NT2/D1 (cell line): ENCODE measurements around the gene KCTD10.

ENCODE experiments used
- DNase-seq: peaks from one replicate; pipeline ENCODE4 v3.0.0-alpha.2; 2011; ENCODE audit warnings: low read depth, low spot score
- H3K27me3 ChIP-seq: 2 replicates; pipeline ENCODE4 v1.6.0; 2011; ENCODE audit warnings: mild to moderate bottlenecking; ENCODE audit not compliant: insufficient read length, insufficient read depth
- H3K36me3 ChIP-seq: 2 replicates; pipeline ENCODE4 v1.6.1; 2011; ENCODE audit warnings: mild to moderate bottlenecking, low read length, mixed read lengths; ENCODE audit not compliant: insufficient read depth, insufficient read length
- H3K4me1 ChIP-seq: 2 replicates; pipeline ENCODE4 v1.5.1; 2011; ENCODE audit not compliant: insufficient read depth, insufficient read length
- H3K4me3 ChIP-seq: 2 replicates; pipeline ENCODE4 v1.5.1; 2011; ENCODE audit warnings: low read depth; ENCODE audit not compliant: insufficient read length
- H3K9ac ChIP-seq: 2 replicates; pipeline ENCODE4 v1.6.0; 2011; ENCODE audit warnings: low read depth; ENCODE audit not compliant: insufficient read length
- H3K9me3 ChIP-seq: 2 replicates; pipeline ENCODE4 v1.5.1; 2011; ENCODE audit warnings: mild to moderate bottlenecking, low read length; ENCODE audit not compliant: insufficient read depth
- SUZ12 ChIP-seq: IDR thresholded peaks from 2 replicates; pipeline ENCODE4 v1.6.1; 2011; ENCODE audit not compliant: insufficient read length, insufficient read depth; ENCODE audit errors: extremely low read depth
- YY1 ChIP-seq: IDR thresholded peaks from 2 replicates; pipeline ENCODE4 v1.6.1; 2011; ENCODE audit not compliant: insufficient read length, insufficient read depth
- ZNF274 ChIP-seq: IDR thresholded peaks from 2 replicates; pipeline ENCODE4 v1.6.1; 2011; ENCODE audit warnings: mild to moderate bottlenecking, low read depth, low read length

KCTD10 gene

GRCh38 chr12:109473006-109473405 lies 4.1 kb downstream of the KCTD10 start:
- Histone ChIP-seq H3K9ac (no peak overlapping the region), H3K4me3 (no peak overlapping the region), H3K36me3 (peaks cover 75% of the 10 kb centered on the region), H3K9me3 (no peaks in the 10 kb centered on the region), H3K4me1 (peaks cover 4% of the 10 kb centered on the region), H3K27me3 (no peaks in the 10 kb centered on the region)
- no peak for DNase-seq
- TF ChIP-seq ZNF274, result no peak
- no peak for TF ChIP-seq SUZ12
- no peak for TF ChIP-seq YY1

DNA sequence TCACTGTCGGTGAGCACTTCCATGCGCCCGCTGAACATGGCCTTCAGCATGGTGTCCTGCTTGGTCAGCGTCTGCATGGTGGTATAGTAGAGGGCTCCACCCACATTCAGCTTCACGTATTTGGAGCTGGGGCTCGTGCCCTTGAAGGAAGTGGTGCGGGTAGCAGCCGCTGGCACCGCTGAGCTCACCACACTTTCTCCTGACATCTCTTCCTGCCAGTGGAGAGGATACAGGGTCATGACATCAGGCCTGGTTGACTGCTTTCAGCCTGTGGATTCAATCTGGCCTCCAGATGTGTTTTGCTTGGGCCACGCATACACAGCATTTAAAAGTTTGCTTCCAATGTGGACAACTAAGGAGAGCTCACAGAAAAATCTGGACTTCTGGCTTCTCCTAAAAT lies 7.6 kb downstream of the KCTD10 start:
- no peak overlapping the region for H3K4me3 ChIP-seq
- TF ChIP-seq SUZ12 (no peak), ZNF274 (no peak), YY1 (no peak)
- no peaks in the 10 kb centered on the region for H3K9me3 ChIP-seq
- H3K4me1 ChIP-seq, result peaks cover 18% of the 10 kb centered on the region
- H3K36me3 ChIP-seq, result peaks cover 93% of the 10 kb centered on the region
- DNase-seq, result no peak
- no peak overlapping the region for H3K9ac ChIP-seq
- H3K27me3 ChIP-seq, result no peaks in the 10 kb centered on the region

DNA sequence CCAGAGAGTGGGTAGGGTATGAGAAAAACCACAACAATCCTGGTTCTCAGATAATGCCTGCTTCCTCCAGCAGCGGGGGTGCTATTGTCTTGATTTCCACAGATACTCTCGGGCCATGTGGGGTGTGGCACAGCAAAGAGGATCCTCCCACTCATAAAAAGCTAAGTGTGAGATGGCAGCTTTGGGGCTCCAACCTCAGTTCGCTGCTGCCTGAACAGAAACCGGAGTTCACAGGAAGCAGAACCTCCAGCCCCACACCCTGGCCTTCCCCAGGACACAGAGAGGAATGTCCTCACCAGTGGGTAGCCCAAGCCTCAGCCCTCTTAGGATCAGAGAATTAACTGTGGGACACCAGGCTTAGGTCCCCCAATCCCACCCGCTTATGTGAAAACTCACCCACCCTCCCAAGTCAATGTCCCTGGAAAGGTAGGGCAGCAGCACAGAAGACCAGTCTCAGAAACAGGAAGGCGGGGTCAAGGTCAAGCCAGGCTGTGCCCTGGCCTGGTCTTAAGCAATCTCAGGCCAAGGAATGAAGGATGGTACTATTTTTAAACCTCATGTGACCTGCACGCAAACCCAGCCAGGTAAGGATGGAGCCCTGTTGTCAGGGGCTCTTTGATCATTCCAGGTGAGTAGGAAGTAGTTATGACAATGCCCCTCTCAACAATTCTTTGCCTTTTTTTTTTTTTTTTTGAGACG lies 9.0 kb downstream of the KCTD10 start:
- DNase-seq, result no peak
- peaks cover 82% of the 10 kb centered on the region for H3K36me3 ChIP-seq
- no peaks in the 10 kb centered on the region for H3K27me3 ChIP-seq
- H3K4me3 ChIP-seq, result no peak overlapping the region
- H3K4me1 ChIP-seq, result peaks cover 22% of the 10 kb centered on the region
- TF ChIP-seq SUZ12 (no peak), ZNF274 (no peak), YY1 (no peak)
- H3K9me3 ChIP-seq, result no peaks in the 10 kb centered on the region
- H3K9ac ChIP-seq, result no peak overlapping the region

DNA sequence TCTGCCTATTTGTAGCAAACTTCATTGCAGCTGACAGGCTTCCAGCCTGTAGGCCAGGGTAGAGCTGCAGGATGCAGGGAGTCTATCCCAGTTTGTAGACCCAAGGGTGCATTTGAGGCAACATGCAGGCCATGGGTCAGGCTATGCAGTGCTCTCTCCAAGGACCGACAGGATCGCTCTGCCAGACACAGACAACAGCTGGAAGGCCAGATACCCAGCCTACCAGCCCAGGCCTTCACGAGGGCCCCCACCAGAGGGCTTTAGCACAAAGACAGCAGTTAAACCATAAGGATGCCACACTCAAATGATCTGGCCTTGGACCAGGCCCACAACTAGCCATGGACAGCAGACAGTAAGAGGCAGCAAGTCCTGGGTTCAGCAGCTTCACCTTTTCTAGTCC lies 10.3 kb downstream of the KCTD10 start:
- Histone ChIP-seq H3K4me3 (no peak overlapping the region), H3K4me1 (peaks cover 25% of the 10 kb centered on the region), H3K36me3 (peaks cover 76% of the 10 kb centered on the region), H3K9me3 (no peaks in the 10 kb centered on the region), H3K27me3 (no peaks in the 10 kb centered on the region), H3K9ac (no peak overlapping the region)
- DNase-seq, result no peak
- no peak for TF ChIP-seq SUZ12
- no peak for TF ChIP-seq ZNF274

GRCh38 chr12:109466305-109466704 lies 10.8 kb downstream of the KCTD10 start:
- Histone ChIP-seq H3K4me3 (no peak overlapping the region), H3K9me3 (no peaks in the 10 kb centered on the region), H3K4me1 (peaks cover 30% of the 10 kb centered on the region), H3K9ac (no peak overlapping the region), H3K36me3 (peaks cover 73% of the 10 kb centered on the region), H3K27me3 (no peaks in the 10 kb centered on the region)
- no peak for DNase-seq
- TF ChIP-seq SUZ12 (no peak), ZNF274 (no peak), YY1 (no peak)

DNA sequence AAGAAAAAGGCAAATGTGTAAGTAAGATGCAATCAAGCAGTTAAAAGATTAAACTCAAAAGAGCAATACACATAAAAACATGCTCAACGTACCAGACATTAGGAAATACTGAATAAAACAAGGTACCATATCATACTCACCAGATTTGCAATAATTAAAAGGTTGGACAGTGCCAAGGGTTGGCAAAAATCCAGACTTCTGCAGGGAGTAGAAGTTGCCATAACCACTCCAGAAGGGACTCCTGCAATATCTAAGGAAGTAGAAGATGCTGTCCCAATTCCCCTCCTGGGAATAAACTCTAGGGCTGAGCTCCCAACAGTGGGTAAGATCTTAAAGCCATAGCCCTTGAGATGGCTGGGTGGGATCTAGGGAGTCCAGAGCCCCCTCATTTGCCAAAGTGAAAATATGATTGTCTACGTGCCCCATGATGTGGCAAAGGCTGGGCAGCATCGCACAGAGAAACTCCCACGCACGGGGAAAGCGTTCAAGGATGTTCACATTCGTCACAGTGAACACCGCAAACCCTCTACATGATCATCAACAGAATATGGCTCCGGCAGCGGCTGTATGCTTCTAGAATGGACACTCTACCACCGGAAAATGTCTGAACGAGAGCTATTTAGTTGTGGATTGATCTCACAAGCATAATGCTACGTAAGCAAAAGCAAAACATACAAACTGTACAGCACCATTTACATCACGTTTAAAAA lies 12.3 kb downstream of the KCTD10 start:
- no peak overlapping the region for H3K4me3 ChIP-seq
- no peaks in the 10 kb centered on the region for H3K27me3 ChIP-seq
- H3K9me3 ChIP-seq, result no peaks in the 10 kb centered on the region
- DNase-seq, result no peak
- no peak overlapping the region for H3K9ac ChIP-seq
- H3K36me3 ChIP-seq, result peaks cover 69% of the 10 kb centered on the region
- no peak for TF ChIP-seq SUZ12
- no peak for TF ChIP-seq ZNF274
- TF ChIP-seq YY1, result no peak
- peaks cover 45% of the 10 kb centered on the region for H3K4me1 ChIP-seq

- Histone ChIP-seq H3K9me3 (no peaks in the 10 kb centered on the region), H3K27me3 (no peaks in the 10 kb centered on the region), H3K4me1 (peaks cover 46% of the 10 kb centered on the region), H3K4me3 (no peak overlapping the region), H3K9ac (peak overlapping the region; percentile 39), H3K36me3 (peaks cover 60% of the 10 kb centered on the region)
- no peak for TF ChIP-seq ZNF274
- TF ChIP-seq SUZ12, result no peak
- TF ChIP-seq YY1, result no peak
- DNase-seq, result no peak
These were observed 13.3 kb downstream of the KCTD10 start for GRCh38 chr12:109463756-109464155.
